Vagina (tissue), 2 donors: Measurements from ENCODE around the gene OR12D1. TPM values are rescaled to one million over a fixed set of nuclear protein-coding genes. Genes with fewer than 3 reads are reported as not detected.
"Not testable (repeated sequence)": the region's sequence is repeated elsewhere in the genome, so short reads cannot be mapped to it uniquely, and the experiment has no call there.

Source experiments
- DNase-seq, 2 donors: peaks; one replicate each; pipeline ENCODE4 v3.0.0-alpha.2; 2017; ENCODE audit errors: extremely low spot score in 2 of 2
- H3K27ac ChIP-seq: fragments of 200-600 bp; sonication (generic); one replicate; pipeline ENCODE4 v1.5.1; 2019
- H3K27me3 ChIP-seq: fragments of 200-600 bp; sonication (generic); one replicate; pipeline ENCODE4 v1.5.1; 2019
- H3K36me3 ChIP-seq, 2 donors: fragments of 200-600 bp; sonication (generic); one replicate each; pipeline ENCODE4 v1.5.1; 2017 to 2019
- H3K4me1 ChIP-seq: fragments of 200-600 bp; sonication (generic); one replicate; pipeline ENCODE4 v1.5.1; 2019
- H3K4me3 ChIP-seq, 2 donors: fragments of 200-600 bp; sonication (generic); 1 replicate in 1 of 2; 2 replicates in 1 of 2; pipeline ENCODE4 v1.5.1; 2016 to 2019
- H3K9me3 ChIP-seq: fragments of 200-600 bp; sonication (generic); one replicate; pipeline ENCODE4 v1.5.1; 2019
- POLR2A ChIP-seq, 2 donors: fragments of 450-650 bp; IDR thresholded peaks; one replicate each; pipeline ENCODE4 v1.6.1; 2017; ENCODE audit warnings: antibody characterized with exemption in 2 of 2, mild to moderate bottlenecking in 2 of 2, moderate library complexity in 2 of 2
- POLR2AphosphoS5 ChIP-seq, 2 donors: sonication (generic); formaldehyde crosslinking; IDR thresholded peaks; one replicate each; pipeline ENCODE4 v1.9.0; 2017; ENCODE audit warnings: antibody characterized with exemption in 2 of 2, mild to moderate bottlenecking in 2 of 2, low read depth in 1 of 2; ENCODE audit not compliant: insufficient read depth in 1 of 2
- intact Hi-C: fragments of 100-400 bp; cut with DNase I; formaldehyde crosslinking; loops from one replicate; pipeline ENCODE4 v1.15.1; 2023
- total RNA-seq: library from RNA; depleted of rRNA; stranded (reverse); fragments of >200 nt; gene quantifications from one replicate; pipeline ENCODE4 v1.2.3, GENCODE V29; 2016
- TF ChIP-seq, protein P1 (sequence below), 3 experiments: fragments of 450-650 bp in 2 of 3; fragments of 200-600 bp in 1 of 3; sonication (generic) in 1 of 3; IDR thresholded peaks; one replicate each; pipeline ENCODE4 v1.5.1; 2017 to 2019; ENCODE audit warnings: antibody characterized with exemption in 3 of 3, mild to moderate bottlenecking in 2 of 3, moderate library complexity in 2 of 3

Gene OR12D1
- total RNA-seq, 1 donor from 2014 or later: not detected

DNA sequence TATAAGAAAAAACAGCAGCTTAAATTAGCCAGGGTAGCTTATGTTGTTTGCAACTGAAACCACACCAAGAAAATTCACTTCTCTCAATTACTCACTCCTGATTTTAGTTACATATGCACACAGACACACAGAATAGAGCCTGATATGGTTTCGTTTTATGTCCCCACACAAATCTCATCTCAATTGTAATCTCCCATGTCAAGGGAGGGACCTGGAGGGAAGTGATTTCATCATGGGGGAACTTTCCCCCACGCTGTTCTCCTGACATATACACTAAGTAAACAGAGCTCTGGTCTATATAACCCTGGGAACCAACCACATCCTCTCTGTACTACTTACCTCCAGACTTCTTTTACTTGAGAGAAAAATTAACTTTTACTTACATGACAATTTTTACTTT is 9.8 kb downstream of the OR12D1 start:
- DNase-seq: no peak
- intact Hi-C loops: no loop called here
- H3K36me3 ChIP-seq: no peaks in the 10 kb centered on the region
- no peaks in the 10 kb centered on the region for H3K27me3 ChIP-seq
- no peak overlapping the region for H3K4me3 ChIP-seq
- TF ChIP-seq POLR2A (IDR thresholded peaks at IDR 0.05): no peak
- TF ChIP-seq POLR2AphosphoS5 (IDR thresholded peaks at IDR 0.05; ENCODE audit: insufficient read depth in 1 of 2, low read depth in 1 of 2): no peak
- TF ChIP-seq, protein P1, sequence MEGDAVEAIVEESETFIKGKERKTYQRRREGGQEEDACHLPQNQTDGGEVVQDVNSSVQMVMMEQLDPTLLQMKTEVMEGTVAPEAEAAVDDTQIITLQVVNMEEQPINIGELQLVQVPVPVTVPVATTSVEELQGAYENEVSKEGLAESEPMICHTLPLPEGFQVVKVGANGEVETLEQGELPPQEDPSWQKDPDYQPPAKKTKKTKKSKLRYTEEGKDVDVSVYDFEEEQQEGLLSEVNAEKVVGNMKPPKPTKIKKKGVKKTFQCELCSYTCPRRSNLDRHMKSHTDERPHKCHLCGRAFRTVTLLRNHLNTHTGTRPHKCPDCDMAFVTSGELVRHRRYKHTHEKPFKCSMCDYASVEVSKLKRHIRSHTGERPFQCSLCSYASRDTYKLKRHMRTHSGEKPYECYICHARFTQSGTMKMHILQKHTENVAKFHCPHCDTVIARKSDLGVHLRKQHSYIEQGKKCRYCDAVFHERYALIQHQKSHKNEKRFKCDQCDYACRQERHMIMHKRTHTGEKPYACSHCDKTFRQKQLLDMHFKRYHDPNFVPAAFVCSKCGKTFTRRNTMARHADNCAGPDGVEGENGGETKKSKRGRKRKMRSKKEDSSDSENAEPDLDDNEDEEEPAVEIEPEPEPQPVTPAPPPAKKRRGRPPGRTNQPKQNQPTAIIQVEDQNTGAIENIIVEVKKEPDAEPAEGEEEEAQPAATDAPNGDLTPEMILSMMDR (IDR thresholded peaks at IDR 0.05): no peak
- H3K4me1 ChIP-seq: no peaks in the 10 kb centered on the region
- no peaks in the 10 kb centered on the region for H3K9me3 ChIP-seq
- no peak overlapping the region for H3K27ac ChIP-seq

DNA sequence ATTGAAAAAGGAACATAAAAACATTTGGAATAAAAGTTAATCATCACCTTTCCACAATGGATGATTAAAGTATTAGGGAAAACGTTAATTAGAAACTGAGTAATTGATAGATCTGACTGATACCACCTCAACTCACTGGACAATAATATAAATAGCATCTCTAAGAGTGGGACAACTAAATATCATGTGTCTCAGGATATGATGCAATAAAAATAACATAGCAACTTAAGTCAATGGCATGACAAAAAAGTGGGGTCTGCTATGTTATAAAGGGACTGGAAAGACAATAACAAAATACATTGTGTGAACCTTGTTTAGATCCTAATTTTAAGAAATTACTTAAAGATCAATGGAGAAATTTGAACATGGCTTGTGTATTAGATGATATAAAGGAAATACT is 10.3 kb downstream of the OR12D1 start:
- Histone ChIP-seq H3K4me1 (no peaks in the 10 kb centered on the region), H3K27me3 (no peaks in the 10 kb centered on the region), H3K4me3 (no peak overlapping the region), H3K9me3 (no peaks in the 10 kb centered on the region), H3K27ac (no peak overlapping the region), H3K36me3 (no peaks in the 10 kb centered on the region)
- TF ChIP-seq POLR2AphosphoS5 (IDR thresholded peaks at IDR 0.05; ENCODE audit: insufficient read depth in 1 of 2, low read depth in 1 of 2) (no peak), POLR2A (IDR thresholded peaks at IDR 0.05) (no peak)
- TF ChIP-seq, protein P1 (IDR thresholded peaks at IDR 0.05): no peak
- no peak for DNase-seq
- intact Hi-C loops: no loop called here

DNA sequence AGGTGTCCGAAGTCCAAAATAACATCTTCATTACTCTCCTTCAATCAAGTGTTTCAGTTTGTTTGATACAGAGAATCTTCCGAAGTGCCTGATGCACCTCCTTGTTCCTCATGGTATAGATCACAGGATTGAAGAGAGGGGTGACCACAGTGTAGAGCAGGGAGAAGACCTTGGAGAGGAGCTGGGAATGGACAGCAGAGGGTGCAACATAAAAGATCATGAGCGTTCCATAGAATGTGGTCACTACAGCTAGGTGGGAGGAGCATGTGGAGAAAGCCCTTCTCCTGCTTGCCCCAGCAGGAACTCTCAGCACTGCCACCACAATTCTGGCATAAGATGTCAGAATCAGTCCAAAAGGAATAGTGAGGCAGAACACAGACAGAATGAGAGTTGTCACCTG is 11.9 kb downstream of the OR12D1 start:
- TF ChIP-seq, protein P1 (IDR thresholded peaks at IDR 0.05): no peak
- TF ChIP-seq POLR2A (IDR thresholded peaks at IDR 0.05) (no peak), POLR2AphosphoS5 (IDR thresholded peaks at IDR 0.05; ENCODE audit: insufficient read depth in 1 of 2, low read depth in 1 of 2) (no peak)
- no peak for DNase-seq
- H3K27me3 ChIP-seq: no peaks in the 10 kb centered on the region

DNA sequence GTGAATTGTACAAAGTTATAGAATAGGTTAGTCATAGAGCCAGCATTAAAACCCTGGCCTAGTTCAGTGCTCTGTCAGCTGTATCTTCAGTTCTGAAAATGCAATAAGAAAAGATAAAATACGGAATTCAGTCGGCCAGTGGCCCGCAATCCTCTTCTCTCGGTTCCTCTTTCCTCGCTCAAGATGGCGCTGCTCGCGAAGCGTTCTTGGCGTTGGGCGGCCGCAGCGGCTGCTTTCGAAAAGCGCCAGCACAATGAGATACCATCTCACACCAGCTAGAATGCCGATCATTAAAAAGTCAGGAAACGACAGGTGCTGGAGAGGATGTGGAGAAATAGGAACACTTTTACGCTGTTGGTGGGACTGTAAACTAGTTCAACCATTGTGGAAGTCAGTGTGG is 22.0 kb downstream of the OR12D1 start:
- DNase-seq, intact Hi-C loops, H3K9me3 ChIP-seq: not testable (repeated sequence)

More for the DNA sequence above, 11.9 kb downstream of the OR12D1 start:
- no peaks in the 10 kb centered on the region for H3K36me3 ChIP-seq
- H3K9me3 ChIP-seq: no peaks in the 10 kb centered on the region
- no peak overlapping the region for H3K4me3 ChIP-seq
- H3K4me1 ChIP-seq: no peaks in the 10 kb centered on the region
- intact Hi-C loops: no loop called here
- H3K27ac ChIP-seq: no peak overlapping the region

DNA sequence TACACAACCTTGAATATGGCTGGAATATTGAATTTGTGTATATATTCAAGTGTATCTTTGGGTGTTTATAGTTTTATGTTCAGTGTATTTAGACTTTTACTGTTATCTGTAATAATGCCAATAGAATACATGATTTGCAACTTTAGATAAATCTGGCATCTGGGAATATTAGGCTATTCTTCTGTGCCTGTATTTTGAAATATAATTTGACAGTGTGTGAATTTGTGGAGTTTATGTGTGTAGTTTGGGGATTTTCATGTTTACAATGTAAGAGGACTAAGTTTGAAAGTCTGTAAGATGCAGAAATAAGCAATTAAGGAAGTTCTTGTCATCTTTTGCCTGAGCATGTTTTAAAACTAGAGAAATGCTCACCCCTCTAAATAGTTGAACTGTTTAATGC is 24.3 kb downstream of the OR12D1 start, which contains the start of gene OR10C1:
TSS of gene OR10C1 (plus strand) at position 301 of the 400 bp plus-strand sequence. CDS start 710 bp downstream, outside the sequence.
- H3K36me3 ChIP-seq: no peaks in the 10 kb centered on the region
- H3K9me3 ChIP-seq: no peaks in the 10 kb centered on the region
- no peak within 1 kb of the TSS for H3K27ac ChIP-seq
- no peaks in the 10 kb centered on the region for H3K4me1 ChIP-seq
- DNase-seq: no peak
- TF ChIP-seq, protein P1 (IDR thresholded peaks at IDR 0.05): no peak
- TF ChIP-seq POLR2AphosphoS5 (IDR thresholded peaks at IDR 0.05; ENCODE audit: insufficient read depth in 1 of 2, low read depth in 1 of 2) (no peak), POLR2A (IDR thresholded peaks at IDR 0.05) (no peak)
- intact Hi-C loops: no loop called here
- H3K27me3 ChIP-seq: no peaks in the 10 kb centered on the region
- no peak within 1 kb of the TSS for H3K4me3 ChIP-seq

More for the DNA sequence above, 22.0 kb downstream of the OR12D1 start:
- not testable (repeated sequence) for H3K27me3 ChIP-seq, H3K36me3 ChIP-seq, H3K27ac ChIP-seq, H3K4me1 ChIP-seq, H3K4me3 ChIP-seq
